IPS-15b (cell line): ENCODE data around the gene SLC22A25.

ENCODE experiments used
- H3K27me3 ChIP-seq: one replicate; pipeline ENCODE4 v1.6.1; 2013; ENCODE audit warnings: low read length; ENCODE audit not compliant: control insufficient read depth, insufficient read depth
- H3K36me3 ChIP-seq: one replicate; pipeline ENCODE4 v1.6.1; 2013; ENCODE audit warnings: low read length; ENCODE audit not compliant: control insufficient read depth, insufficient read depth
- H3K4me1 ChIP-seq: one replicate; pipeline ENCODE4 v1.6.1; 2013; ENCODE audit warnings: mild to moderate bottlenecking, low read length; ENCODE audit not compliant: control insufficient read depth, insufficient read depth
- H3K4me3 ChIP-seq: one replicate; pipeline ENCODE4 v1.5.1; 2013; ENCODE audit warnings: low read depth, low read length
- H3K9ac ChIP-seq: one replicate; pipeline ENCODE4 v1.6.1; 2013; ENCODE audit warnings: low read depth, mild to moderate bottlenecking, low read length
- H3K9me3 ChIP-seq: one replicate; pipeline ENCODE4 v1.6.1; 2013; ENCODE audit warnings: mild to moderate bottlenecking, low read length; ENCODE audit not compliant: control insufficient read depth, insufficient read depth

The SLC22A25 gene

GRCh38 chr11:63226488-63227114, 16.8 kb downstream of the SLC22A25 start:
- no peaks in the 10 kb centered on the region for H3K27me3 ChIP-seq
- H3K36me3 ChIP-seq = no peaks in the 10 kb centered on the region
- H3K4me3 ChIP-seq = no peak overlapping the region
- H3K9me3 ChIP-seq = no peaks in the 10 kb centered on the region
- H3K4me1 ChIP-seq = no peaks in the 10 kb centered on the region
- no peak overlapping the region for H3K9ac ChIP-seq

GRCh38 chr11:63214093-63214492, 29.3 kb downstream of the SLC22A25 start:
- no peaks in the 10 kb centered on the region for H3K4me1 ChIP-seq
- H3K9me3 ChIP-seq = no peaks in the 10 kb centered on the region
- H3K36me3 ChIP-seq = no peaks in the 10 kb centered on the region
- H3K27me3 ChIP-seq = no peaks in the 10 kb centered on the region
- H3K9ac ChIP-seq = no peak overlapping the region
- no peak overlapping the region for H3K4me3 ChIP-seq

- Histone ChIP-seq H3K4me3 (no peak overlapping the region), H3K27me3 (no peaks in the 10 kb centered on the region), H3K9me3 (peaks cover 5% of the 10 kb centered on the region), H3K9ac (no peak overlapping the region), H3K4me1 (no peaks in the 10 kb centered on the region), H3K36me3 (no peaks in the 10 kb centered on the region)
Measured at GRCh38 chr11:63212742-63213141, 30.7 kb downstream of the SLC22A25 start.

- Histone ChIP-seq H3K4me3 (no peak overlapping the region), H3K9me3 (peaks cover 5% of the 10 kb centered on the region), H3K9ac (no peak overlapping the region), H3K4me1 (no peaks in the 10 kb centered on the region), H3K36me3 (no peaks in the 10 kb centered on the region), H3K27me3 (no peaks in the 10 kb centered on the region)
Measured at GRCh38 chr11:63210111-63210510, 33.3 kb downstream of the SLC22A25 start.
